ENCODE measurements around the gene ZMYND10. TPM values are rescaled to one million over a fixed set of nuclear protein-coding genes. Genes with fewer than 3 reads are reported as not detected.

Gene ZMYND10
- polyA plus RNA-seq, 1 donor (not counting 4 experiments of a cell fraction or from before 2014, with no cell fraction given), result 0.21 TPM

DNA sequence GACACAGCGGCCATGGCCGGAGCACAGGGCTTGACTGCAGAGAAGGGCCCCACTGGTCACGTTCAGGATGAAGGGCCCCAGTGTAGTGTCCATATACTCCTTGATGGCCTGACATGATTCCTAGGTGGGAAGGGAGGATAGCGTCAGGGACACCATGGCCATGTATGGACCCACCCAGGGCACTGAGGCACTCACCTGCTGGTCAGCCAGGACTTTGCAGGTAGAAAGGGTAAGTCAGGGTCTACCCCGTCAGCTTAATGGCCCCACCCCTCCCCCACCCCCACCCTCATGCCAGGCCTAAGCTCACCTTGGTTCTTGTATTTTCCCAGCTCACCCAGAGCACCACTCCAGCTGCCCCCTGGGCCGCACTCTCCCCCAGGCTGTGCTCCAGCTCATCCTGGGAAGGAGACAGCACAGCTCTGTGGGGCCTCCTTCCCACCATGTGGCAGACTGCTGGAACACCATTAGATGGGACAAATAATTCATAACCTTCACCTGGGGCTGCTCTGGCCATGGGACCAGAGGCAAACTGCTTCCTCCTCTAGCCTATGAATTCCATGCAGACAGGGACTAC lies 44.8 kb downstream of the ZMYND10 start:
- H4K20me1 ChIP-seq (ENCODE audit: control insufficient read depth, extremely low read depth, insufficient read depth, low read length), result no peaks in the 10 kb centered on the region
- H3K9me1 ChIP-seq (ENCODE audit: control insufficient read depth, extremely low read depth, insufficient read depth, low read length), result peaks cover 5% of the 10 kb centered on the region
- H3K9me3 ChIP-seq (ENCODE audit: control insufficient read depth, low read depth, low read length), result no peaks in the 10 kb centered on the region
- no peak for DNase-seq (ENCODE audit: low read depth, low spot score)
- peak overlapping the region; percentile 76 for H3K9ac ChIP-seq (ENCODE audit: control insufficient read depth, extremely low read depth, insufficient read depth, low read length)
- peaks cover 39% of the 10 kb centered on the region for H3K4me1 ChIP-seq (ENCODE audit: control insufficient read depth, extremely low read depth, insufficient read depth, low read length)
- peak overlapping the region; percentile 97 for H3K27ac ChIP-seq (ENCODE audit: control insufficient read depth, insufficient read depth, low read length)
- peaks cover 9% of the 10 kb centered on the region for H3K79me2 ChIP-seq (ENCODE audit: control insufficient read depth, insufficient read depth, low read length)
- H3K27me3 ChIP-seq (ENCODE audit: control insufficient read depth, extremely low read depth, insufficient read depth, low read length), result no peaks in the 10 kb centered on the region
- dilution Hi-C loops (cut with MboI; ENCODE audit: extremely low pct_ligation_motif_present, low sequenced_read_pairs), result no loop called here
- FAIRE-seq, result no peak
- H2AFZ ChIP-seq (ENCODE audit: control insufficient read depth, low read length), result no peak overlapping the region
- H3K4me2 ChIP-seq (ENCODE audit: control insufficient read depth, extremely low read depth, insufficient read depth, low read depth, low read length), result peak overlapping the region; percentile 79
- TF ChIP-seq EZH2 (IDR thresholded peaks at IDR 0.05; ENCODE audit: low read length) (no peak), CTCF (optimal IDR thresholded peaks at IDR 0.05 in 1 of 3, IDR thresholded peaks at IDR 0.05 in 1 of 3, conservative IDR thresholded peaks at IDR 0.05 in 1 of 3; ENCODE audit: extremely low read depth in 1 of 3, insufficient read depth in 2 of 3, low read length in 3 of 3) (no peak)
- peak overlapping the region in 2 of 3 experiments; percentile 48 to 67 for H3K4me3 ChIP-seq (ENCODE audit: control insufficient read depth in 2 of 3, extremely low read depth in 1 of 3, insufficient read depth in 2 of 3, low read depth in 1 of 3, low read length in 3 of 3)
- H3K36me3 ChIP-seq (ENCODE audit: control insufficient read depth in 2 of 2, extremely low read depth in 1 of 2, insufficient read depth in 2 of 2, low read length in 2 of 2), result peaks cover 0 to 4% of the 10 kb centered on the region in 2 experiments

- H2AFZ ChIP-seq (ENCODE audit: control insufficient read depth, low read length), result peak overlapping the region; percentile 7
- DNase-seq (ENCODE audit: low read depth, low spot score), result no peak
- peak overlapping the region; percentile 97 for H3K27ac ChIP-seq (ENCODE audit: control insufficient read depth, insufficient read depth, low read length)
- FAIRE-seq, result peak; percentile 97
- peaks cover 9% of the 10 kb centered on the region for H3K79me2 ChIP-seq (ENCODE audit: control insufficient read depth, insufficient read depth, low read length)
- H3K9me1 ChIP-seq (ENCODE audit: control insufficient read depth, extremely low read depth, insufficient read depth, low read length), result peaks cover 5% of the 10 kb centered on the region
- dilution Hi-C loops (cut with MboI; ENCODE audit: extremely low pct_ligation_motif_present, low sequenced_read_pairs), result no loop called here
- H3K4me1 ChIP-seq (ENCODE audit: control insufficient read depth, extremely low read depth, insufficient read depth, low read length), result peaks cover 39% of the 10 kb centered on the region
- H3K9me3 ChIP-seq (ENCODE audit: control insufficient read depth, low read depth, low read length), result no peaks in the 10 kb centered on the region
- TF ChIP-seq EZH2 (IDR thresholded peaks at IDR 0.05; ENCODE audit: low read length), result no peak
- peaks cover 0 to 4% of the 10 kb centered on the region in 2 experiments for H3K36me3 ChIP-seq (ENCODE audit: control insufficient read depth in 2 of 2, extremely low read depth in 1 of 2, insufficient read depth in 2 of 2, low read length in 2 of 2)
- H3K4me2 ChIP-seq (ENCODE audit: control insufficient read depth, extremely low read depth, insufficient read depth, low read depth, low read length), result peak overlapping the region; percentile 79
- H4K20me1 ChIP-seq (ENCODE audit: control insufficient read depth, extremely low read depth, insufficient read depth, low read length), result no peaks in the 10 kb centered on the region
- H3K4me3 ChIP-seq (ENCODE audit: control insufficient read depth in 2 of 3, extremely low read depth in 1 of 3, insufficient read depth in 2 of 3, low read depth in 1 of 3, low read length in 3 of 3), result peak overlapping the region; percentile 13 to 67 (median 48)
- peak overlapping the region; percentile 76 for H3K9ac ChIP-seq (ENCODE audit: control insufficient read depth, extremely low read depth, insufficient read depth, low read length)
- H3K27me3 ChIP-seq (ENCODE audit: control insufficient read depth, extremely low read depth, insufficient read depth, low read length), result no peaks in the 10 kb centered on the region
Measured at GRCh38 chr3:50299929-50300680, 45.4 kb downstream of the ZMYND10 start.
